ENCODE data around the gene CACNA1B.

- TF ChIP-seq, protein P1, sequence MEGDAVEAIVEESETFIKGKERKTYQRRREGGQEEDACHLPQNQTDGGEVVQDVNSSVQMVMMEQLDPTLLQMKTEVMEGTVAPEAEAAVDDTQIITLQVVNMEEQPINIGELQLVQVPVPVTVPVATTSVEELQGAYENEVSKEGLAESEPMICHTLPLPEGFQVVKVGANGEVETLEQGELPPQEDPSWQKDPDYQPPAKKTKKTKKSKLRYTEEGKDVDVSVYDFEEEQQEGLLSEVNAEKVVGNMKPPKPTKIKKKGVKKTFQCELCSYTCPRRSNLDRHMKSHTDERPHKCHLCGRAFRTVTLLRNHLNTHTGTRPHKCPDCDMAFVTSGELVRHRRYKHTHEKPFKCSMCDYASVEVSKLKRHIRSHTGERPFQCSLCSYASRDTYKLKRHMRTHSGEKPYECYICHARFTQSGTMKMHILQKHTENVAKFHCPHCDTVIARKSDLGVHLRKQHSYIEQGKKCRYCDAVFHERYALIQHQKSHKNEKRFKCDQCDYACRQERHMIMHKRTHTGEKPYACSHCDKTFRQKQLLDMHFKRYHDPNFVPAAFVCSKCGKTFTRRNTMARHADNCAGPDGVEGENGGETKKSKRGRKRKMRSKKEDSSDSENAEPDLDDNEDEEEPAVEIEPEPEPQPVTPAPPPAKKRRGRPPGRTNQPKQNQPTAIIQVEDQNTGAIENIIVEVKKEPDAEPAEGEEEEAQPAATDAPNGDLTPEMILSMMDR (conservative IDR thresholded peaks at IDR 0.05 in 1 of 2, IDR thresholded peaks at IDR 0.05 in 1 of 2; ENCODE audit: extremely low read depth in 1 of 2, insufficient read depth in 1 of 2, low read depth in 1 of 2, low read length in 2 of 2), result no peak
- TF ChIP-seq EZH2 (IDR thresholded peaks at IDR 0.05; ENCODE audit: borderline replicate concordance, low read length), result no peak
Measured at GRCh38 chr9:137952976-137953666, 75.5 kb downstream of the CACNA1B start.

Measured in mammary epithelial cell (primary cell).